ES-I3 (cell line): ENCODE measurements around the gene MED12L.

Experiments
- H3K36me3 ChIP-seq: 2 replicates; pipeline ENCODE4 v1.6.1; 2013; ENCODE audit warnings: mild to moderate bottlenecking, low read length, control low read depth, moderate library complexity; ENCODE audit not compliant: insufficient read depth
- H3K4me1 ChIP-seq: 2 replicates; pipeline ENCODE4 v1.6.1; 2013; ENCODE audit warnings: mild to moderate bottlenecking, control low read depth, low read length; ENCODE audit not compliant: insufficient read depth
- H3K9ac ChIP-seq: 2 replicates; pipeline ENCODE4 v1.6.1; 2013; ENCODE audit warnings: low read depth, mild to moderate bottlenecking, low read length, moderate library complexity
- H3K9me3 ChIP-seq: 2 replicates; pipeline ENCODE4 v1.6.1; 2013; ENCODE audit warnings: mild to moderate bottlenecking, low read length, moderate library complexity; ENCODE audit not compliant: control insufficient read depth, insufficient read depth

Gene MED12L

GRCh38 chr3:151296226-151296625 lies 210.8 kb downstream of the MED12L start:
- Histone ChIP-seq H3K9ac (no peak overlapping the region), H3K9me3 (no peaks in the 10 kb centered on the region), H3K36me3 (no peaks in the 10 kb centered on the region), H3K4me1 (no peaks in the 10 kb centered on the region)

DNA sequence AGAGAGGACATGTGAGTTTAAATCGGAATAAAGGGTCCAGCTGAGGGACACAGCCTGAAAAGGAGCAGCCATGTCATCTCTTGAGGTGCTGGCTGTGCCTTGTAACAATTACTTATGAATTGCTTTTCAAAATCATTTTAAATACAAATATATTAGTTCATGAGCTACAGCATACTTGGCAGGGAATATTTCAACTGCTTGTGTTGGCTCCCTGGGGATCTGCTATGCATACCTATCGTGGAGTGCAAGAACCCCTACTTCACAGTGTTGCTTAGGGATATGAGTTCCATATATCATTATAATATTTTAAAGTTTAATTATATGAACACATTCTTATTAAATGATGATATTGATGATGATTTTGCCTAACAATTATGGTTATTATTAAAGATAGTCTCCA lies 212.0 kb downstream of the MED12L start:
- Histone ChIP-seq H3K4me1 (no peaks in the 10 kb centered on the region), H3K36me3 (no peaks in the 10 kb centered on the region)

GRCh38 chr3:151299006-151299405 lies 213.5 kb downstream of the MED12L start:
- Histone ChIP-seq H3K36me3 (no peaks in the 10 kb centered on the region), H3K4me1 (no peaks in the 10 kb centered on the region), H3K9me3 (no peaks in the 10 kb centered on the region), H3K9ac (no peak overlapping the region)

More for the DNA sequence above, 212.0 kb downstream of the MED12L start:
- Histone ChIP-seq H3K9ac (no peak overlapping the region), H3K9me3 (no peaks in the 10 kb centered on the region)

GRCh38 chr3:151300539-151300938 lies 215.1 kb downstream of the MED12L start:
- Histone ChIP-seq H3K9ac (no peak overlapping the region), H3K36me3 (no peaks in the 10 kb centered on the region), H3K4me1 (peaks cover 9% of the 10 kb centered on the region), H3K9me3 (no peaks in the 10 kb centered on the region)

DNA sequence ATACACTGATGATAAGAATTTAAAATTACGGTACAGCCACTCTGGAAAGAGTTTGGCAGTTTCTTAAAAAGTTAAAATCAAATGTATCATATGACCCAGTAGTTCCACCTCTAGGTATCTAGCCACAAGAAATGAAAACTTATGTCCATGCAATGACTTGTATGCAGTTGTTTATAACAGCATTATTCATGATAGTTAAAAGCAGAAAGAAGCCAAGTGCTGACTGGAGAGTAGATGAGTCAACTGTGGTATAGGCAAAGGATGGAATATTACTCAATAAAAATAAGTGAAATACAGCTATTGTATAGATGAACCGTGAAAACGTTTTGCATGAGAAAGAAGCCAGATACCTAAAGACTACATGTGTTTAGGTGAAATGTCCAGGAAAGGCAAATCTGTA lies 216.3 kb downstream of the MED12L start:
- H3K4me1 ChIP-seq = peaks cover 21% of the 10 kb centered on the region
- no peaks in the 10 kb centered on the region for H3K9me3 ChIP-seq
- no peak overlapping the region for H3K9ac ChIP-seq
- no peaks in the 10 kb centered on the region for H3K36me3 ChIP-seq

- H3K9me3 ChIP-seq = no peaks in the 10 kb centered on the region
- peaks cover 26% of the 10 kb centered on the region for H3K4me1 ChIP-seq
- no peak overlapping the region for H3K9ac ChIP-seq
- no peaks in the 10 kb centered on the region for H3K36me3 ChIP-seq
Observed at GRCh38 chr3:151303751-151304150, 218.3 kb downstream of the MED12L start.

DNA sequence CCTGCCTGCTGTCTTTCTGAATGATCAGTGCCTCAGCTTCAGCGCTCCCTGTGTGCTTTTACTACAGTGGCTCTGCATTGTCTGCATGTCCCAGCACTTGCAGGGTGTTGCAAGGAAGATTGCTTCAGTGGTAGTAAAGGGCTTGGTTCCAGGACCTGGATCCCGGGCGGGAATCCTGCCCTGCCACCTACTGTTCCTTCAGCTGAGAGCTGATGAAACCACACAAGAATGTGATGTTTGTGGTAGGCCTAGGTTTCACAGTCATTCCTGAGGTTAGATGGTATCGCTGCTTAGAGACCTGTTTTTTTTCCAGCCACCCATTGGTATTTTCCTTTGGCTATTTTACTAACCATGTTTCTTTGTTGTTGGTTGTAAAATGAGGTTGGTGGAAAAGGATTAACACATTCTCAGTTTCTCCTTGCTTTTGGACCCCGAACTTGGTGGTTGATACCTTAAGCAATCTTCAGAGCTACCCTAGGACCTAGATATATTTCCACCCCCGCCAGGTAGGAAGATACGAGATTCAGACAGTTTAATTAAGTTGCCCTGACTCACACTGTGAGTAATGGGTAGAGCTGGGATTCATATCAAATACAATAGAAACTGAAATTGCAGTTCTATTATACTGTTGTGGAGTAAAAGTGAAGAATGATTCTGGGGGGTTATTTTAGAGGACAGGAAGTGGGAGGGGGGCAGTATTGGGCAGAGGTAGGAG lies 219.8 kb downstream of the MED12L start:
- H3K4me1 ChIP-seq = peaks cover 26% of the 10 kb centered on the region

GRCh38 chr3:151305775-151306151 lies 220.3 kb downstream of the MED12L start:
- Histone ChIP-seq H3K36me3 (no peaks in the 10 kb centered on the region), H3K9ac (no peak overlapping the region), H3K4me1 (peaks cover 26% of the 10 kb centered on the region), H3K9me3 (no peaks in the 10 kb centered on the region)

More for the DNA sequence above, 219.8 kb downstream of the MED12L start:
- Histone ChIP-seq H3K9me3 (no peaks in the 10 kb centered on the region), H3K9ac (no peak overlapping the region), H3K36me3 (no peaks in the 10 kb centered on the region)

DNA sequence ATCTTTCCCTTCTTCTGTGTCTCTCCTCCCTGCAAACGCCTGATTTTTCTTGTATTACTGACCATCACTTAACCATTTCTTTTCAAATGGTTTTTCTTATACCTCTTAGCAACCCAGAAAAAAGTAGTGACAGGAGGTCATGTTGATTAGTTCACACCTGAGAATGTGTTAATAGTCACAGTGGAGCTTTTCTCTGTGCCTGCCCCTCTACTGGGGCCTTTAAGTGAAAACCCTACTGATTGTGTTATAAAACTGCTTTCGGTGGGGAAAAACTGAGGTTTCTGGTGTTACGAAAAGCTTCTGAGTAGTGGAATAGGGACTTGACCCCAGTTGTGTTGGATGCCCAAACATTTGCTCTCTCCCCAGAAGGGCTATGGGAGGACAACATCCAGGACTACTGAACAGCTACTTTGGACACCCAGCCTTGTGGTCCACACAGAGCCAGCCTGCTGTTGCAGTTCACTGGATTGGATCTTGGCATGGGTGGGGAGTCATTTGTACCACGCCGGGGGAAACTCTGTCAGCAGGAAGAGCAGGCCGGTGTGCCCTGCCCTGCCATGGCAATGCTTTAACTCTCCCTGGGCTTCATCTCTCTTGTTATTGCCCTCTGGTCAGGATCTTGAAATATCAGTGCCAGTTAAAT lies 220.8 kb downstream of the MED12L start:
- Histone ChIP-seq H3K36me3 (no peaks in the 10 kb centered on the region), H3K9ac (no peak overlapping the region), H3K4me1 (peaks cover 26% of the 10 kb centered on the region), H3K9me3 (no peaks in the 10 kb centered on the region)

- Histone ChIP-seq H3K36me3 (no peaks in the 10 kb centered on the region), H3K9me3 (no peaks in the 10 kb centered on the region), H3K9ac (no peak overlapping the region), H3K4me1 (peaks cover 26% of the 10 kb centered on the region)
Observed at GRCh38 chr3:151307131-151307530, 221.7 kb downstream of the MED12L start.

GRCh38 chr3:151307583-151308488 lies 222.4 kb downstream of the MED12L start:
- no peak overlapping the region for H3K9ac ChIP-seq
- H3K36me3 ChIP-seq = no peaks in the 10 kb centered on the region
- H3K9me3 ChIP-seq = no peaks in the 10 kb centered on the region
- H3K4me1 ChIP-seq = peaks cover 26% of the 10 kb centered on the region

- H3K9me3 ChIP-seq = no peaks in the 10 kb centered on the region
- H3K4me1 ChIP-seq = peaks cover 25% of the 10 kb centered on the region
- H3K36me3 ChIP-seq = no peaks in the 10 kb centered on the region
- H3K9ac ChIP-seq = no peak overlapping the region
Observed at GRCh38 chr3:151309566-151309965, 224.1 kb downstream of the MED12L start.

GRCh38 chr3:151312972-151313371 lies 227.5 kb downstream of the MED12L start:
- no peaks in the 10 kb centered on the region for H3K9me3 ChIP-seq
- H3K9ac ChIP-seq = no peak overlapping the region
- no peaks in the 10 kb centered on the region for H3K36me3 ChIP-seq
- peaks cover 11% of the 10 kb centered on the region for H3K4me1 ChIP-seq

GRCh38 chr3:151314137-151314536 lies 228.7 kb downstream of the MED12L start:
- Histone ChIP-seq H3K9ac (no peak overlapping the region), H3K4me1 (peaks cover 11% of the 10 kb centered on the region), H3K9me3 (no peaks in the 10 kb centered on the region), H3K36me3 (no peaks in the 10 kb centered on the region)
